Fibroblast of peridontal ligament (primary cell): ENCODE measurements around the gene PCOLCE2.
"Not testable (repeated sequence)": the region's sequence is repeated elsewhere in the genome, so short reads cannot be mapped to it uniquely, and the experiment has no call there.

Experiments
- DNase-seq: peaks from one replicate; pipeline ENCODE4 v3.0.0-alpha.2; 2010; ENCODE audit errors: extremely low read depth

Gene PCOLCE2

GRCh38 chr3:142902356-142902755, 13.5 kb upstream of the PCOLCE2 start:
- no peak for DNase-seq

DNA sequence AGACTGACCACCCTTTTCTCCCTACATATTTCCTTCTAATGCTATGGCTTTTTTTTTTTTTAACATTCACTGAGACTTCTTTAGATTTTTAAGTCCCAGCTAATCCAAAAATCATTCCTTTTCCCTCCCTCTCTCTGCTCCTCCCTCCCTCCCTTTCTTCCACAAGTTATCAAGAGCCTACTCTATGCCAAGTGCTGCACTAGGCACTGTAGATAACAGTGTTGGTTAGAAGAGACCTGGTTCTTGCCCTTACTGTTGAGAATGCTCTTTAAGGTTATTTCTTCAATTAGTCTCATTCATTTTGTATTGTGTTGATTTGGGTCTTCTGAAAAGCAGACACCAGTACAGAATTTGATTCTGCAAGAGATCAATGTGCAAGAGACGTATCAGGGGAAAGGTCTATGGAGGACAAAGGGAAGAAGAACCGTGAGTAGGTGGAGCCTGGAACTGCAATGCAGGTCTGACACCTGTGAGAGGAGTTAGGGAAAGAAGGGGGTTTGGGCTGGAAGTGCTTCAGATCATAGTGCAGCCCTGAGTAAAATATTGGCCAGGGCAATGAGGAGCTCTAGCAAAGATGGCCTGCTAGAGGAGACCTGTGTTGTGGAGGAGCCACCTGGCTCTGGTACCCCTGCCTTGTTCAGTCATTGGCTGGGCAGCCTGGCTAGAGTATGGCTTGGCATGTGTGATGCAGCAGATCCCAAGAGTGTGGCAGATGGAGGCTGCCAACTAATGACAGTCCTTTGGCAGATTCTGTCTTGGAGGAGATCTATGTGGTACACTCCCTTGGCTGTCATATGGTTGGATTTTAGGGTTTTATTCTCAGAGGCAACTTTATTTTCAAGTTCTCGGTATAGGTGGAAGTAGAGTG, 9.7 kb upstream of the PCOLCE2 start:
- DNase-seq: no peak

DNA sequence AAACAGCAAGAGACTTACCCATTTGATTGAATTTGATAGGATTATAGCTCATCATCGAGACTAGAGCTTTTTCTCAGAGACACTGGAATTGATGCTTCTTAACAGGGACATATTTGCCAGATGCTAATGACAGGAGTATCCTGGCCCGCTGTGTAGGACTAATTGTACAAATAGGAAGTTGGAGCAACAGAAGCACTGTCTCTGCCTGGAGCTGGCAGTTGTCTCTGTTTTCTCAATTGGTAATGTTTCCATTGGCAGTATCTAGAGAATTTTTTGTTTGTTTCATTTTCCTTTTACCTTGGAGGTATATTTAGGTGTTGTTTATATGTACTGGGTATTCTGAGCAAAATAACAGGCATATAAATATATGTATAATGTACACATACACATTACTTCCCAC, 8.9 kb upstream of the PCOLCE2 start:
- DNase-seq: no peak

DNA sequence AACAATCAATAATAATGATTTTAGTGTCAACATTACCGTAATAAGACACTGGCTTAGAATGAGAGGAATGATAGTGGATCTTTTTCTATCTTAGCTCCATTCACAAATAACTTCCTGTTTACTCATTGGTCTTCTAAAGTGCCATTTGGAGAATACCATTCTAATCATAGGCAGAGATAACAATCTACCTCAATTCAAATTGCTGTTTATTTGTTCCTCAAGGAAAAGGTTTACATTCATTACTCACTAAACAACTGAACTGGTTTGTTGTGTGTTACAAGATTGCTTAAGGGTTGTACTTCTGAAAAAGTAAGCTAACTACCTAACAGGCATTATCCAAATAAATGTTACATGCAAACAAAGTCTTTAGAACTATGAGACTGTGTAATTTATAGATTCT, 8.1 kb upstream of the PCOLCE2 start:
- no peak for DNase-seq

- peak; percentile 59 for DNase-seq
Observed at GRCh38 chr3:142896201-142896755, 7.4 kb upstream of the PCOLCE2 start.

DNA sequence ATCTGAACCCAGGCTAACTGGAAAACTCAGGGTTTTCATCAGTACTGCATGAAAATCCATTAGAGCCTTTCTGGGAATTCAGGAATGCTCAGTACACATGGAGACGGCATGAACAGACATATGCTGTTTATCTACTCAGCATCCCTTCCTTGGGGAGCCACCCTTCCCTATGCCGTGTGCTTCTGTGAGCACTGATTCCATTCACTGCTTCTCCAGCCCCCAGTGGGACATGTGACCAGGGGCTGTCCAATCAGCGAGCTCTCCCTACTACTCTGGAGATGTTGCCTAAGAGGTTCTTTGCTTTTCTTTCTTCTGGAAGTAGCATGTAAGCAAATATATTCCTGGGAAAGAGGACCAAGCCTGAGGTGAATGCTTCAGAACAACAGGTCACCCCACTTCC, 5.6 kb upstream of the PCOLCE2 start:
- no peak for DNase-seq

DNA sequence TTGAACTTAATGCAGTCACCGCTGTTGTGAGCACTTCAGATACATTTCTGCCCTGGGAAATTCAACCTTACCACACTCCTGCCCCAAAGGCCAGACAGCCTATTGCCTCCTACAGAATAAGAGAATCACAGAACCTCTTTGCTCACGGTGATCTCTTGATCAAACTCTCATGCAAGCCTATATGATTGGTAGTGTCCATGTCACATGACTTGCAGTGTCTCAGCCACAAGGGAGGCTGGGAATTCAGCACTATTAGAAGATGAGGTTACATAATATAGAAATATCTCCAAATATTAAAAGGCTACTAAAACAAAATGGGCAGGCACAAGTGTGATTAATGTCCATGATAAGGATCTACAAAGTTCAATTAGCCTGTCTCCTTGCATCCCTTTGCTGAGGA, 3.8 kb upstream of the PCOLCE2 start:
- DNase-seq: no peak

GRCh38 chr3:142890592-142890991, 1.7 kb upstream of the PCOLCE2 start:
- DNase-seq: no peak

DNA sequence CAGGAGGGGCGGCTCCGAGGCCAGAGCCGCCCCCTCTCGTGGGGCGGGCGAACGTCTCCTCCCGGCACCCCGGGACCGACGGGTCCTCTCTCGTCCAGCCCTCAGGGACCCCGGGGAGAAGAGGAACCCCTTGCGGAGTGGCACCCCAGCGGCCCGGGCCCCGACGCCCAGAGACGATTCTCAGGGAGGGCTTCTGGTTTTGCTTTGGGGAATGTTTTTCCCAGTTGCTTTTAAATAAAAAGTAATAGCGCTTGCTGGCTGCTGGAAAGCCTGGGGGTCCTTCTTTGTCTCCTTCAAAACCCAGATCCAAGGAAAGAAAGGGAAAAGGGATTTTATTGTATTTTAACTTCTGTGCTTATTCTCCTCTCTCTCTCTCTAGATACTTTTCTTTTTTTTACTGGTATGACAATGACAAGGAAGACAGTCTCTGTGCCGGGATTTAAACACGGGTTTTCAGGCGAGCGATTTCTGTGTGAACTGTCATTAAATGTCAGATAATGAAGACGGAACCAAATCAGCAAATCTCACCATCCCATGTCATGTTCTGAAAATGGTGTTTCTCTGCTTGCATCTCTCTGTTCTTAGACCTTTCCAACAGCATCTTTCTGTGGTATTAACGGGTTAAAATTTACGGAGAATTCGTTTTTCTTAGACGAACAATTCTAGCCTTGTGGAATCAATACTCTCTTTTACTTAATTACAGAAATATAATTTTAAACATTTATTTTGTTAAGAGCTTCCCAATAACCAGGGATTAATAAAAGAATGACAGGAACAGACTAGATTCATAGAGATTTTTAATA, 530 bp upstream of the PCOLCE2 start:
- DNase-seq: no peak

DNA sequence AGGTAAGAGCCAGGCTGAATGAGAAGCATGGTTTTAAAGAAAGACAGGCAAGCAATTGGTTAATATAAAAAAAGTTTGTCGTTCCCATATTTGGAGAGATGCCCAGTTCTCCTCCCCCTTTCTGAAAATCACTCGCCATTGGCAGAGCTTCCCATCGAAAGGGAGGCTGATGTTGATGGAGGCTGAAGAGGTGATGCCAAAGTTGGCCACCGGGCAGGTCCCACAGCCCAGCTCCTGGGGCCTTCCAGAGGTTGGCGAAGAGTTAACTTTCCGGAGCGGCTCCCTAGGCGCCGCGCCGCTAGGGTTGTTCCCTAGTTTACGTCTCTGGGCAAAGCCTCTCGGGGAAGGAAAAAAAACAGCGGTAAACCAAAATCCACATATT, 793 bp downstream of the PCOLCE2 start:
- peak; percentile 44 for DNase-seq

DNA sequence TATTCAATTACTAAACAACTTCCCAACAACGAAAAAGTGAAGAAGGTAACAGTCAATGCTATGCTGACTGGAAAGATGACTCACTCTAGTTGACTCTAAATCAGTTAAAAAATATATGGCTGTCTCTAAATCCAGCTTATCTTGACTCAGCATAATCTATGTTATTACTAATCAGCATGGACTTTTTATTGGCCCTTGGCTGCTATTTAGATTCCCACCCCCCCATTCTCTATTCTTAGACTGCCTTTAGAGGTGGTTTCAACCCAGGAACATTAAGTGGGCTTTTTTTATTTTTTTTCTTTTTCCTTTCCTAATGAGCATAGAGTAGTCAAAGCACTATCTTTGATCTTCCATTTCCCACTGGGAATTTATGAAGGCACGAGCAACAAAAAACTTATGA, 1.9 kb downstream of the PCOLCE2 start:
- DNase-seq: peak; percentile 47

- DNase-seq: no peak
Observed at GRCh38 chr3:142886021-142886420, 2.9 kb downstream of the PCOLCE2 start.

DNA sequence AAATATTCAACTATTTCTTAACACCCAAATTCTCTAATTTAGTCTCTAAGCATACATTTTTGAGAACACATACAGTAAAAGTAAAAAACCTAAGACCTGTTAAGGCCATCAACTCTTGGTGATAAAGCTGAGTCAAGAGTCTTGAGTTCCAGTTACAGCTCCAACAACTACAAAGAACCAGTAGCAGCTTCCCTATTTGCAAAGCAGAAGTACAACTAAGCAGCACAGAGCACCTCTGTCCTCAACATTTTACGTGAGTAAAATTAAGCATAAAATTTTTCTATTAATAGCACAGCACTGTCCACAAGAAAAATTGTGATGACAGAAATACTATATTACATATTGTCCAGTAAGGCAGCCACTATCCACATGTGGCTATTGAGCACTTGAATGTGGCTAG, 4.4 kb downstream of the PCOLCE2 start:
- DNase-seq: no peak

DNA sequence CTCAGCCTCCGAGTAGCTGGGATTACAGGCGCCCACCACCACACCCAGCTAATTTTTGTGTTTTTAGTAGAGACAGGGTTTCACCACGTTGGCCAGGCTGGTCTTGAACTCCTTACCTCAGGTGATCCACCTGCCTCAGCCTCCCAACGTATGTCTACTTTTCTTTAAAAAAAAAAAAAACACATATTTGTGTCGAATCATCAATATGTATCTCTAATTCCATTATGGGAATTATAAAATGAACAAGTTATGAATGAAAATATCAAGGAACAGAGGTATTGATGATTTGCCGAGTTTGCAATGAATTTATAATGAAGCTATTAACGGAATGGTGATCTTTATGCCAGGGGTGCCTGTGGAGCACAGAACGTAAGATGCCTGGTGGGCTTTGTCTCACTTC, 5.3 kb downstream of the PCOLCE2 start:
- DNase-seq: not testable (repeated sequence)

GRCh38 chr3:142881445-142882224, 7.2 kb downstream of the PCOLCE2 start:
- DNase-seq: no peak

GRCh38 chr3:142878649-142879300, 10.1 kb downstream of the PCOLCE2 start:
- no peak for DNase-seq

- DNase-seq: no peak
Observed at GRCh38 chr3:142876417-142876816, 12.5 kb downstream of the PCOLCE2 start.

DNA sequence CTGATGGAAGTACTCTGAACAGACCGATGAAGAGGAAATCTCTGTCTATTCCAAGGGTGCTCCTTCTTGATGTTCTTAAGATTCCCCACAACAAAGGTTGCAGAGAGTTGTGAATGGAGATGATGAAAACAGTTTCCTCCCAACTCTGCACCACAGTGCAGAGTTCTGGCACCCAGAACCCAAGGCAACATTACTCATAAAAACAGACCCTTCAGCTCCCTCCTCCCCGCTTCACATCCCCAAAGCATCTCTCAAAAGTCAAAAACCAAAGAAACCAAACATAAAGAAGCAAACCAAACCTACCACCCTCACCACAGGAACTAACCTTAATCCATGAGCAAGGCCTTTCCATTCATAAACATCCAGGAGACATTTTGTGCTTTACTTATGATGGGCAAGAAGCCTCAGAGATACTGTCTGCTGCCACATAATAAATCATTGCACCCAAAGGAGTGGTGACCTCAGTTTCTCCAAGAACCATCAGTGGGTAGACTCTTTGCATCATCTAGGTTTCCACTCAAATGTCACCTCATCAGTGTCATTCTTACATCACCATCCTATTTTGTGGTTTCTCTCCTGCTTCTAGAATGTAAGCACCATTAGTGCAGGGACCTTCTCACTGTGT, 13.2 kb downstream of the PCOLCE2 start:
- DNase-seq: no peak

GRCh38 chr3:142875099-142875498, 13.8 kb downstream of the PCOLCE2 start:
- DNase-seq: no peak

GRCh38 chr3:142868382-142868781, 20.5 kb downstream of the PCOLCE2 start:
- DNase-seq: not testable (repeated sequence)
